Adrenal gland (tissue), 5 donors: ENCODE data around the gene SBK2.

Experiments
- CTCF ChIP-seq, 6 experiments: fragments of 450-650 bp in 4 of 6; fragments of 200-600 bp in 2 of 6; sonication (generic) in 1 of 6; IDR thresholded peaks; 1 replicate in 5 of 6; 2 replicates in 1 of 6; pipeline versions ENCODE4 v1.5.1 to v1.8.0; 2016 to 2021; ENCODE audit warnings: antibody characterized with exemption in 6 of 6, mild to moderate bottlenecking in 2 of 6, moderate library complexity in 1 of 6
- POLR2A ChIP-seq, 2 donors: fragments of 450-650 bp; IDR thresholded peaks; one replicate each; pipeline ENCODE4 v1.6.1; 2017; ENCODE audit warnings: antibody characterized with exemption in 2 of 2, mild to moderate bottlenecking in 2 of 2, moderate library complexity in 1 of 2
- donor health status: DM: no; HTN: no; CAD: no.

GRCh38 chr19:55481794-55482155 is 55.2 kb downstream of the SBK2 start:
- TF ChIP-seq CTCF (IDR thresholded peaks at IDR 0.05) (no peak), POLR2A (IDR thresholded peaks at IDR 0.05) (no peak)
